Body of pancreas (tissue), 4 donors: ENCODE data around the gene SFXN5.

Experiments used
- POLR2A ChIP-seq, 3 donors: fragments of 450-650 bp; IDR thresholded peaks; one replicate each; pipeline ENCODE4 v1.6.1; 2016; ENCODE audit warnings: antibody characterized with exemption in 3 of 3, mild to moderate bottlenecking in 2 of 3
- TF ChIP-seq, protein P1 (sequence below), 7 experiments: fragments of 450-650 bp in 4 of 7; fragments of 200-600 bp in 3 of 7; sonication (generic) in 3 of 7; IDR thresholded peaks; one replicate each; pipeline ENCODE4 v1.5.1; 2016 to 2019; ENCODE audit warnings: antibody characterized with exemption in 7 of 7

DNA sequence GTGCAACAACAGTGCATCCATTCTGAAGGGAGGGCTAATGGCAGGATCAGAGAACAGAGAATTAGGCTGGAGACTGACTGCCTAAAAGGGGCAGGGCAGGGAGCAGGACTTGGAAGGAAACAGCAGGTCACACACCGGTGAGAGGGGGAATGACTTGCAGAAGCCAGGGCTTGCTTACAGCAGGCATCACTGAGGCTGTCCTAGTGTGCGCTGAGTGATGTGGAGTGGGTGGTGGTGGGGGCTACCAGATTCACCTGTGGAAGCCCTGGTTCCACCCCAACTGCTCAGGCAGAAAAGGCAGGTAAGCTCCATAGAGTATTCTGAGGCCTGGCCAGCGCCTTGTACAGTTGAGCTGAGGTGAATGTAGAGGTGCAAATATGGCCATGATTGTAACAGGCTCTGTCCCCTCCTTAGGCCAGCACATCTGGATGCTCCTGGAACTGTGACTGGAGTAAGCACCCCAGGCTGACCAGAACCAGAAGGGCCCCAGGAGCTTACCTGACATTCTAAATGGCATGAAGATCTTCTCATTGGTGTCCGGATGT, 49.4 kb downstream of the SFXN5 start:
- TF ChIP-seq, protein P1, sequence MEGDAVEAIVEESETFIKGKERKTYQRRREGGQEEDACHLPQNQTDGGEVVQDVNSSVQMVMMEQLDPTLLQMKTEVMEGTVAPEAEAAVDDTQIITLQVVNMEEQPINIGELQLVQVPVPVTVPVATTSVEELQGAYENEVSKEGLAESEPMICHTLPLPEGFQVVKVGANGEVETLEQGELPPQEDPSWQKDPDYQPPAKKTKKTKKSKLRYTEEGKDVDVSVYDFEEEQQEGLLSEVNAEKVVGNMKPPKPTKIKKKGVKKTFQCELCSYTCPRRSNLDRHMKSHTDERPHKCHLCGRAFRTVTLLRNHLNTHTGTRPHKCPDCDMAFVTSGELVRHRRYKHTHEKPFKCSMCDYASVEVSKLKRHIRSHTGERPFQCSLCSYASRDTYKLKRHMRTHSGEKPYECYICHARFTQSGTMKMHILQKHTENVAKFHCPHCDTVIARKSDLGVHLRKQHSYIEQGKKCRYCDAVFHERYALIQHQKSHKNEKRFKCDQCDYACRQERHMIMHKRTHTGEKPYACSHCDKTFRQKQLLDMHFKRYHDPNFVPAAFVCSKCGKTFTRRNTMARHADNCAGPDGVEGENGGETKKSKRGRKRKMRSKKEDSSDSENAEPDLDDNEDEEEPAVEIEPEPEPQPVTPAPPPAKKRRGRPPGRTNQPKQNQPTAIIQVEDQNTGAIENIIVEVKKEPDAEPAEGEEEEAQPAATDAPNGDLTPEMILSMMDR (IDR thresholded peaks at IDR 0.05): no peak
- TF ChIP-seq POLR2A (IDR thresholded peaks at IDR 0.05): no peak
